ENCODE data around the gene PPP2R2D.

Gene PPP2R2D

DNA sequence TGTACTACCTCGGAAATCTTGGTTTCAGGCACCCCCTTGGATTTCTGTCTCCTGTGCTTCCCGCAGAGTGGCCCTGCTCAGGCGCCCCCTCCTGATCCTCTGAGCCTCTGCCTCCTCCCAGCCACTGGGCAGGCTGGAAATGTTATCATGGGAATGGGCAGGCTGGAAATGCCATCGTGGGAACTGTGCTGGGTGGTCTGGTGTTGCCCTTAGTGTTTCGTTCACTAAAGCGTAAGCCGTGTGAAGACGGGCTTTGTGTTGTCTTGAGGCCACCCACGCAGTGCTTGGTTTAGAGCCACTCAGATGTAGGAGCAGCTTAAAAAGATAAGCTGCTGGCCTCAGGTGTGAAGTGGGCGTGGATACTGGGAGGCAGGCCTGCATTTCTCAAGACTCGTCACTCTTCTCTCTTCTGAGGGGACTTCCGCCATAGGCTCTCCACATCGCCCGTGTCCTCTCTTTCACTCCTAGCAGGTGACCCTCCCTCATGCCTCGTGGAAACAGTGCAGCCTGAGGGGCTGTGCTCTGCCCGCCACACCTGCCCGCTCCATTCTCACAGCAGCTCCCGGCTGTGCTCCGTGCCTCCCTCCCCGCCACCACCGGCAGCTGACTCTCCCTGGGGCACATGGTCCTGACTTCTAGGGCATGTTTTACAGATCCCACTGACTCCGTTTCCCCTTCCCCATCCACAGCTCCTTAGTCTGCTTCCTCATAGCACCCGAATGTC is 28.5 kb downstream of the PPP2R2D start:
- DNase-seq (ENCODE audit: low spot score), result no peak

DNA sequence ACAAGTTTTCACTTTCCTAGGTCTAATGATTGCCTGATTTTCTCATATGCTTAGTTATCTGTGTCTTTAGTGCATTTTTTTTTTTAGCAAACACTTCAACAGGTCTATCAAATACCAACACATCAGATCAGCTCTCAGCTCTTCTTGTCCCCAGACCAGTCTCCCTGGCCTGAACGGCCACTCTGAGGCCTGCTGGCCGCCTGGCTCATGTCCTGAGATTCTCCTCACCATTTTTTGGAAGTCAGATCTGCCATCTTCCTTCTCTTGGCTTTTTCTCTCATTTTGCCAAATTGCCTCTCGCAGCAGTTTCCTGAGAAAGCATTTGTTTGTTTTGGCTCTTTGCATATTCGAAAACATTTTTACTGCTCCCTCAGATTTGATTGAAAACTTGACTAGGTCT is 29.3 kb downstream of the PPP2R2D start:
- DNase-seq (ENCODE audit: low spot score), result no peak

DNA sequence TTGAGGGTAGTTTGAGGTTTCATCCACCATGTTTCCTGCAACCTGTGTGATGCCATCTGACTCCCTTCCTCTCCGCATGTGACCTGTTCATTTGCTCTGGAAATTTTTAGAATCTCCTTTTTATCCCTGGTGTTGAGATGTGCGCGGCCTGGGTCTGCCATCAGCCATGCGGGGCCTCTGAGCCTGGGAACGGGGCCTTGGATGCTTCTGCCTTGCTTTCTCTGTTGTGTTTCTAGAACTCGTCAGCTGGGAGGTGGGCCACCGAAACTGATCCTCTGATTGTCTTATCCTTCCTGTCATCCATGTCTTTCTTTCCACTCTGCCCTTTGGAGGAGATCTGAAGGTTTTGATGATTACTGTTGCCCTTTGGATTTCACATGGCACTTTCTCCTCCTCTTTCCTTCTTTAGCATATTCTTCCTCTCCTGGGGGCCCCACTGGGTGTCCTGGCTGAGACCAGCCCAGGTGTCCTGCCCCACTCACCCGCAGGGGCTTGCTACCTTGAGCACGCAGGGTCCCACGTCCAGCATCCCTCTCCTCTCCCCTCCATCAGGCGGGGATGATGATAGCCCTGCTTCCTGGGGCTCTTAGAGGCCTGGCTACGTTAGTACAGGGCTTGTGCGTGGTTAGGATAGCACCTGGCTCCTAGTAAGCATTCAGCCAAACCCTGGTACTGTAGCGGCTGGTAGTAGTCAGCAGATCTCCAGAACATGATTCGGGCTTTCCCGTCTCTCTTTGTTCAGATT is 29.9 kb downstream of the PPP2R2D start:
- DNase-seq (ENCODE audit: low spot score), result no peak

DNA sequence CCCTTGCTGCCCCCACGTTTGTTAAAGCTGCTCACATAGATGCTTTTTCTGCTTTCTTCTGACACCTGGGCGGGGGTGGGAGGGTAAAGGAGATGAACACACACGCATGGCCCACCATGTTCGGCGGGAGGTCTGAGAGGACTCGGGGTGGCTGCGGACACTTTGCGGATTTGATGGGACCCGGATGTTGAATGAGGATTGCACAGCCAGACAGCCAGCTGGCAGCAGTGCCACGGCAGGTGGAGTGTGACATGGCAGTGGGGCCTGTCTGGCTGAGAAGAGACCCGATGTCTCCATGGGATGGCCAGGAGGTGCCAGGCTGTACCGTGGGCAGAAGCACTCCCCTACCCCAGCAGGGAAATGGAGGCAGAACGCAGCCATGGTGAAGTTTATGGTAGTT is 31.2 kb downstream of the PPP2R2D start:
- DNase-seq (ENCODE audit: low spot score), result no peak

DNA sequence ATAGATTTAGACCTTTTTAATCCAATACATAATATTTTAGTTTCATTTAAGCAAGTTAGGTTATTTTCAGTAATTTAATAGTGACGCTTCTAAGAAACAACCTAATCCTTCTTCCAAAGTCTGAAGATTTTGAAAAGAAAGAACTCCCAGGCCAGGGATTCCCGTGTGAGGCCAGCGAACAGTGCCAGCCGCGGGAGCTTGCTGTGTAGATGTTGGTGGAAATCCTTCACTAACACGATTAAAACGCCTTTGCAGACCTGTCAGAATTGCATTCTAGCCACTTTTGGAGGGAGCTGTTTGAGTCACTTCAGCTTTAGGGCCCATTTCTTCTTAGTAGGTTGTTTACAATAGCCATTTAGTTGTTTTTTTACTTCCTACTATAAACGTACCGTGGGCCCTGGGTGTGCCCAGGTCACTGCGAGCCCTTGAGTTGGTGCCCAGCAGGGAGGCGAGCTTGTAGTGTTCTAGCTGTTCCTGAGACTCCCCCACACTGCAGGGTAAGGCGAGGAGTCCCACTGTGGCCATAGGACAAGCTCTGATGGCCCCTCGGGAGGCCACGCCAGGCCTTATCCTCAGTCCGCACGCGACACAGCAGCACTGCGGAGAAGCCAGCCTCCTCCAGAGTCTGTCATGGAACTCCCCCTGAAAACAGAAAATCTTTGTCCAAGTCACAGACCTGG is 32.3 kb downstream of the PPP2R2D start:
- DNase-seq (ENCODE audit: low spot score), result no peak

DNA sequence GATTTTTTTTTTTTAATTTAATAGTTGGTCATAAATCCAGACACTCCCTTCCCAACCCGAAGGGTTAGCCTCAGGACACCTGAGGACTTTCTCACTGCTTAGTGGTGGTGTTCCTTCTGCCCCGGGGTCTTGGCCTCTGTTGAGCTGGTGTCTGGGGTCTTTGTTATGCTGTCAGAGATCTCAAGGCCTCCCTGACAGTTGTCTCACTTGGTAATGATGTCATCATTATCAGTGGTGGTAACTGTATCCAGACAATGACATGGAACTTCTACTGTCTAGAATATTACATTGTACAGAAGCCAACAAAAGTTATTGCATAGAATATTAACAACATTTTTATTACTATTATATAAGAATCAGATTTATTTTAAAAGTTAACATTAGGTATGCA is 32.9 kb downstream of the PPP2R2D start:
- DNase-seq (ENCODE audit: low spot score), result no peak

DNA sequence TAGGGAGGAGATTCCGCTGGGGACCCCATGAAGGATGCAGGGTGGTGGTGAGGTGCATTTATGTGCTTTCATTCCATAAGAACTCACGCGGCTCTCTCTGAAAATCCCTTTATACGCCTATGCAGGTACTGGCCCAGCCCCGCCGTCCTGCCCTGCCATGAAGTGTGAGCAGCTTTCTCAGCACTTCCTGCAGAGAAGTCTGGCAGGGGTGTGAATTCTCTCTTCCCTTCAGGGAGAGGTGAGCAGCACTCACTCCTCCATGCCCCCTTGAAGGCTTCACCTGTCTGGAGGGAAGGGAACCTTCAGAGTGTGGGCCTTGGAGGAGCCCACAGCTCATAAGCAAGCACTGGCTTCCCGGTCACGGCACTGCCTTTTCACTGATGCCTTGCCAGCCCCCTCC is 34.0 kb downstream of the PPP2R2D start:
- DNase-seq (ENCODE audit: low spot score), result no peak

DNA sequence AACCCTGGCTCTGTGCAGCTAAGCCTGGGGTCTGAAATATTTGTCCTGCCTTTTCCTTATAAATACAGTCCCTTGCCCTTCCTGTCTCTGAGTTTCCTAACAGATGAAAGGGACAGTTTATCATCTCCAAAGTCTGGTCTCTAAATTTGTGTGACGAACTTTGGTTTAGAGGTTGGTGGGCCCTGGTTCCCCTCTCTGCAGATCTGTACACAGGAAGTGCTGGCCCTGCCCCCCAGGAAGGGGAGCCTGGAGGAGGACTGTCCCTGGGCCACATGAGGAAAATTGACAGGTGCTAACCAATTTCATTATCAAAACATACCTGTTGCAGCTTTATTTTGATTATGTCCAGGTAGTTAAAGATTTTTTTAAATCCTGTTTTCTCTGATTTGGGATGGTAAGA is 34.5 kb downstream of the PPP2R2D start:
- no peak for DNase-seq (ENCODE audit: low spot score)

DNA sequence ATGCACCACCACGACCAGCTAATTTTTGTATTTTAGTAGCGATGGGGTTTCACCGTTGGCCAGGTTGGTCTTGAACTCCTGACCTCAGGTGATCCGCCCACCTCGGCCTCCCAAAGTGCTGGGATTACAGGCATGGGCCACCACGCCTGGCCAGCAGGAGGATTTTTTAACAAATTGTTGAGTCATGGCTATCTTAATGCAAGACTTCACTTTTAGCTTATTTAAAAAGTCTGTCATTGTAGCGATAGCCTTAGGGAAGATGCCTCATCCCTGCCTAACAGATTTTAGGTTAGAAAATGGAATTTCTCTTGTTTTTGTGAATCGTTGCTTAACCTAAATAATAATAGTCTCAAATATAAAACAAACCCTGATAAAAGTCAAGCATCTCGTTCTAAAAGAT is 35.5 kb downstream of the PPP2R2D start:
- no peak for DNase-seq (ENCODE audit: low spot score)

DNA sequence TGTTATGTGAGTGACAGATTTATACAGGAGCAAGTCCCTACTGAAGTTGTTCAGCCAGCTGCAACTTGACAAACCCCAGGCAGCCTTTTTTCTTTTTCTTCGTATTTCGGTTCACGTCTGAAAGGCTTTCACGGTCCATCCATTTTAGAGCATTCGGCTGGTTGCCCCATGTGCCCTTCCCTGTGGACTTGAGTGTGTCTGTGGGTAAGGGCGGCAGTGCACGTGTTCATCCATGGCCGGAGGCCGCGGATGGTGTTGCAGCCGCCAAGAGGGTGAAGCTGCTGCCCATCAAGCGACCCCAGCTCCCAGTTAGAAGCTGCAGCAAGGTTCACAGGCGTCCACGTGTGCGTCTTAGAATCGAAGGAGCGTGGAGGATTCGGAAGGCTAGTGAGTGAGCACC is 35.9 kb downstream of the PPP2R2D start:
- DNase-seq (ENCODE audit: low spot score), result no peak

DNA sequence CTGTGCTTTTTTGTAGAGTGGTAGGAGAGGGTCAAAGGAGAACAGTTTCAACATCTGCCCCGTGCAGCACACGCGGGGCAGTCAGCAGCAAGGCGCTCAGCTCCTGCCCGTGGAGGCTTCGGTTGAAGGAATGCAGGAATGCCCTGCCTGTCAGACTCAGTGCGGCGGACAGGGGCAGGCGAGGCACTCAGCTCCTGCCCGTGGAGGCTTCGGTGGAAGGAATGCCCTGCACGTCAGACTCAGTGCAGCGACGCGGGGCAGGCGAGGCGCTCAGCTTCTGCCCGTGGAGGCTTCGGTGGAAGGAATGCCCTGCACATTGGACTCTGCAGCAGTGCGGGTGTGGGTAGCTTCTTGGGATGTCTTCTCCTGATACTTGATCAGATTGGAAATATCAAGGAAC is 37.0 kb downstream of the PPP2R2D start:
- DNase-seq (ENCODE audit: low spot score), result no peak

DNA sequence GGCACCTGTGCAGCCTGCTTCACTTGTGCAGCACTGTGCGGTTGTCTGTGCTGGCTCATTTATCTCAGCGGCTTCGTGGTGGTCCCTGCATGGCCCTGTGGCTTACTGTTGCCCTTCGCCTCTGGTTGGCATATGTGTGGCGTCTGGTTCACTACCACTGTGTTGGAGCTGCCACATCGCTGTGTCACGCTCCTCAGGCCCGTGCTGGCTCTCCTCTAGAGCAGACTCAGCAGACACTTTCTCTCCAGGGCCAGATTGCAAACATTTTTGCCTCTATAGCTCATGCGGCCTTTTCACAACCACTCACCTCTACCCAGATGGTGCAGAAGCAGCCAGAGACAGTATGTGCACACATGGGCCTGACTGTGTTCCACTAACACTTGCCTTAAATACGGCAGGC is 37.9 kb downstream of the PPP2R2D start:
- DNase-seq (ENCODE audit: low spot score), result no peak

DNA sequence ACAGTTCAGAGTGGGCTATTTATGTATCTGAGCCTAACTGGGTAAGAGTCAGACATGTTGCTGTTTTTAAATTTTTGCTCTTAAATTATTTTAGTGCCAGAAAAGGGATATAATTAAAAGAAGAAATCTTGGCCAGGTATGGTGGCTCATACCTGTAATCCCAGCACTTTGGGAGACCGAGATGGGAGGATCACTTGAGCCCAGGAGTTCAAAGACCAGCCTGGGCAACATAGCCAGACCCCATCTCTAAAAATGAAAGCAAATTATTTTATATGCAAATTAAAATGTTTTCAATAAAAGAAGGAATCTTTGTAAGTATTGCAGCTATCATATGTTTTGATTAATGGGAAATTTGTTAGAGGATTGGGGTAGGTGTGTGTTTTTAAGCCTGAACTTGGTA is 41.6 kb downstream of the PPP2R2D start:
- no peak for DNase-seq (ENCODE audit: low spot score)

DNA sequence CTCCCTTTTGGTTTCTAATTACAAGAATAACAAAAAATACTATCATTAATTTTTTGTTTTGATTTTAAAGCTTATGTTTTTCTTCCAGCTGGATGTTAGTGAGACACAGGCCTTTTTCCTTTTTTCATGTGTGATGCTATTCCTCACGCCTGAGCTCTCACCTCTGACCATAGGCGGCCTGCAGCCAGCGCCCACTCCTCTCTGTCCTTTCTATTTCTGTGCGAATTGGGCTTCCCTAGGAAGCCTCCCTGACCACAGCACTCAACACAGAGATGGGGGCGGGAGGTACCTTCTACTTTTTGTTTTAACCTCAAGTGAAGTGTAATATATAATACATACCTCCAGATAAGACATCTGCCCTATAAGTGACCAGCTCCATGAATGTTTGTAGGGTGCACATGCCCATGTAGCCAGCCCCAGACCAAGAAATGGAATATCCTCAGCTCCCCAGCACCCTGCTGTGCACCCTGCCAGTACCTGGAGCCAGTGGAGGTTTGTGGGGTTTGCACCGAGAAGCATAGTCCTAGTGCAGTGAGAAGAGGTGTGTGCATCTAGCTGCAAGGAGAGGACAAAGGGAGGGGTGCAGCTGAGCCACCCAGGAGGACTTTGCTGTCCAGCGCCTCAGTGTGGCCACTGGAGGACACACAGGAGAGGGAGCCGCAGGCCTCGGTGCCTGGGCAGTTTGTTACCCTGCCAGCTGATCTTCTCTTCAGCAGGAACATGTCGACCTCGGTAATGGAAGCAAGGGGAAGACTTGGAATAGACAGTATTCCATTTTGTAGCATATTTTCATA is 42.4 kb downstream of the PPP2R2D start:
- peak; percentile 43 for DNase-seq (ENCODE audit: low spot score)

DNA sequence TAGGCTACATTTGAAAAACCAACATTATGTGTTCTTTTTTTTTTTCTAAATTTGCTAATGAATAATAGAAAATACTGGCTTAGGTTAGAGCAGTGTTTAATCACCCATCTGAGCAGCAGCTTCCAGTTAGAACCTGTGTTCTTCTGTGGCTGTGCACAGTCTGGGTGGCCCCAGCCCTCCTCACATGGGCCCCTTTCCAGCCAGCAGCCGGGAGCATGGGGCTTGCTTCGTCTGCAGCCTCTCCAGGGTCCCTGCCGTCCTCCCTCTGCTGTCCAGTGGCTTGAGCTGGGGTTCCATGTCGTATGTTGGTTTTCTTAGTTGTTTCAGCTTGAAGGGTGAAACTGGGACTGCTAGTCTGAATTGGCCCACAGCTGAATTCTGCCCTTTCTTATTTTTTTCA is 43.6 kb downstream of the PPP2R2D start:
- no peak for DNase-seq (ENCODE audit: low spot score)

DNA sequence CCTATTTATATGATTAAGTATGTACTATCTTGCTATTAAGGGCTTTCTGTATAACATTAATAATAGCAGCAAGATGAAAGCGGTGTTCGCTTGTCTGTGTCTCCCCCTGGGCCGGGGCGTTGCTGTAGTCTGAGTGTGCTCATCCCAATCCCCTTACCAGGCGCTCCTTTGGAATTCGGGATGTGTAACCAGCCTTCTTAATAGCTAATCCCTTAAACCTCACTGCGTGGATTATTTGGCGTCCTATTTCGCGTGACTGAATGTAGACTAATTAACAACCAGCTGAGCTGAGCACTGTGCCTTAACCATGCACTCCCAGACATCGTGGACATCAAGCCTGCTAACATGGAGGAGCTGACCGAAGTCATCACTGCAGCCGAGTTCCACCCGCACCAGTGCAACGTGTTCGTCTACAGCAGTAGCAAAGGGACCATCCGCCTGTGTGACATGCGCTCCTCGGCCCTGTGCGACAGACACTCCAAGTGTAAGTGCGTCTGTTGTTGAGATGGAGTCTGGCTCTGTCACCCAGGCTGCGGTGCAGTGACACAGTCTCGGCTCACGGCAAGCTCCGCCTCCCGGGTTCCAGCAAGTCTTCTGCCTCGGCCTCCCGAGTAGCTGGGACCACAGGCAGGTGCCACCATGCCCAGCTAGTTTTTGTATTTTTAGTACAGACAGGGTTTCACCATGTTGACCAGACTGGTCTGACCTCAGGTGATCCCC is 44.3 kb downstream of the PPP2R2D start:
- DNase-seq (ENCODE audit: low spot score), result peak; percentile 44

DNA sequence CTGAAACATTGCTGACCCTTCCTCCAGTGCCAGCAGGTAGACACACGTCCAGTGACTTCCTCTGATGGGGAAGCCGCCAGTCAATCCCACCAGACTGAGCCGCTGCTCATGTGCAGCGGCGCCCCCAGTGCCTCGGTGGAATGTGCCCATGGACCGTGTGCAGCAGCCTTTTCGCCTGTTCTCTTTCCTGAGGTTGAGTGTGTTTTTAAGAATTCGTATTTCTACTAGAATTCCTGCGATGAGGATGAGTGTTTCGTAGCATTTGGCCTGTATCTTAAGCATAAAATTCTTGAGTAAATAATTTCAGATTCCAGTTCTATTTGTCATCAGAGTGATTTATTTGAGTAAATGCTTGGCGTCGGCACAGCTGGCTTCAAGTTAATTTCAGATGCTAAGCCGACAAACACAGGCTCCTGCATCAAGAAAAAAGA is 45.5 kb downstream of the PPP2R2D start:
- no peak for DNase-seq (ENCODE audit: low spot score)

DNA sequence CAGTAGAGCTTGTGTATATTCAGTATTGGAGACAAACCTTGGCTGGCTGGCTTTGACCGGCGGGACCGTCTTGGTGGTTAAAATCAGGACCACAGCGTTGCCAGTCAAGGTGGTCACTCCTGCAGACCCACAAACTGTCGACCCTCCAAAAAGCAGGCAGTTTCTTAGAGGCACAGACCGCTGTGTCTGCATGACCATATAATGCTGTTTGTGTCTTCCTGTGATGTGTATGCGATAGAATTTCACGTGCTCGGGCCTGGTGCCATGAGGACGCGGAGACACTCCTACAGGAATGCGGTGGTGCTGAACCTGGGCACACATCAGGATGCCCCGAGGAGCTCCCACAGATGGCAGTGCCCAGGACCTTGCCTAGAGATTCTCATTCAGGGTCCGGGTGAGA is 46.1 kb downstream of the PPP2R2D start:
- DNase-seq (ENCODE audit: low spot score), result no peak

DNA sequence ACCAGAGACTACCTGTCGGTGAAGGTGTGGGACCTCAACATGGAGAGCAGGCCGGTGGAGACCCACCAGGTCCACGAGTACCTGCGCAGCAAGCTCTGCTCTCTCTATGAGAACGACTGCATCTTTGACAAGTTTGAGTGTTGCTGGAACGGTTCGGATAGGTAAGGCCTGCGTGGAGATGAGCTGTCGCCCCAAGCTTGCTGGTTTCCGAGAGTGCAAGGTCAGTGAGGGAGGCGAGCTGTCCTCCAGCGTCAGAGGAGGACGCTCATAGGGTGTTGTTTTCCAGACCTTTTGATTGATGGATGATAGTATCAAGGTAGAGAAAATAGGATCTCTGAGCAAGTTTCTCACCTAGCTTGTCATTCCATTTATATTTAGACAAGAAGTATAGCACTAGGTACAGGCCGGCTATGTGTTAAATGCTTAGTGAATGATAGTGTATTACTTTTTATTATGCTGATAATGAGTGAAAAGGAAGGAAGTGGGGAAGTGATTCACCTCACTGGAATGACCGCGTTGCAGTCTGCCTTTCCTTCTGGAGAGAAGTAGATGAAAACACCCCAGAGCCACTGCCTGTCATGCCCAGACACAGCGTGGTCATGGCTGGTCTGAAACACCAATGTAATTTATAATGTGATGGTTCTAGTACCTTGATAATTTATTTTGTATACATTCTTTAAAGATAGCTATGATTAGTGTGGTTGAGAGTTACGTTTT is 47.0 kb downstream of the PPP2R2D start:
- DNase-seq (ENCODE audit: low spot score), result no peak

DNA sequence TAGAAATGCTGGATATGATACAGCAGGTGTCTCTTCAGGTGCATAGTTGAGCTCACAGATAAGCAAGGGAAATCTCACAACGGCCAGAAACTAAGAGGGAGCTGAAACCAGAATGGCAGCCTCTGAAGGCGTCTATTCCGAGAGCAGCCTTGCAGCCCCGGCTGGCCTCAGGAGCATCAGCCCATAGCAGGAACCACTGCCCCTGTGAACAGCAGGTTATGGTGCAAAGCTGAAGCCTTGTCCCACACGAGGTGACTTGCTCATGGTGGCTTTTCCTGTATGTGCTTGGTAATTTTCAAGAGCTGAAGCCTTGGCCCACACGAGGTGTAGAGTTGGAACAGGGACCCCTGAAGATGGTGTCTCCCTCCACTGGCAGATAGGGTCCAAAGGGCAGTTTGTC is 47.7 kb downstream of the PPP2R2D start:
- no peak for DNase-seq (ENCODE audit: low spot score)

Data from D341Med (cell line).